Body of pancreas (tissue), 4 donors: ENCODE data around the gene BMPR1B. TPM values are rescaled to one million over a fixed set of nuclear protein-coding genes. Genes with fewer than 3 reads are reported as not detected.

Source experiments
- ATAC-seq: fragments of 150-250 bp; one replicate; pipeline ENCODE4 v1.9.1; 2016
- DNase-seq, 4 donors: peaks; one replicate each; pipeline ENCODE4 v3.0.0-alpha.2; 2019
- H3K27ac ChIP-seq, 4 donors: fragments of 200-600 bp; sonication (generic); 1 replicate in 3 of 4; 2 replicates in 1 of 4; pipeline versions ENCODE4 v1.5.1 to v1.6.1; 2016 to 2019; ENCODE audit warnings: mild to moderate bottlenecking in 1 of 4, mixed read lengths in 1 of 4, moderate library complexity in 1 of 4
- H3K27me3 ChIP-seq, 2 donors: fragments of 200-600 bp; sonication (generic); one replicate each; pipeline ENCODE4 v1.6.0; 2016; ENCODE audit warnings: mild to moderate bottlenecking in 1 of 2
- H3K36me3 ChIP-seq, 2 donors: fragments of 200-600 bp; sonication (generic); replicated peaks in 1 of 2; 2 replicates each; pipeline ENCODE4 v1.5.1; 2016; ENCODE audit warnings: low read depth in 2 of 2; ENCODE audit not compliant: insufficient read depth in 1 of 2
- H3K4me1 ChIP-seq: fragments of 200-600 bp; sonication (generic); one replicate; pipeline ENCODE4 v1.6.0; 2016
- H3K4me3 ChIP-seq, 2 donors: fragments of 200-600 bp; sonication (generic); 1 replicate in 1 of 2; 2 replicates in 1 of 2; pipeline ENCODE4 v1.5.1; 2016 to 2019
- H3K9me3 ChIP-seq, 3 donors: fragments of 200-600 bp; sonication (generic); 1 replicate in 2 of 3; 2 replicates in 1 of 3; pipeline ENCODE4 v1.5.1; 2016
- CTCF ChIP-seq, 7 experiments: fragments of 450-650 bp in 4 of 7; fragments of 200-600 bp in 3 of 7; sonication (generic) in 3 of 7; IDR thresholded peaks; one replicate each; pipeline ENCODE4 v1.5.1; 2016 to 2019; ENCODE audit warnings: antibody characterized with exemption in 7 of 7
- POLR2A ChIP-seq, 3 donors: fragments of 450-650 bp; IDR thresholded peaks; one replicate each; pipeline ENCODE4 v1.6.1; 2016; ENCODE audit warnings: antibody characterized with exemption in 3 of 3, mild to moderate bottlenecking in 2 of 3
- WGBS, 2 donors: methylation state at CpG; one replicate each; pipeline ENCODE4 v1.1.5; 2017; 5-methylcytosine and 5-hydroxymethylcytosine counted together
- intact Hi-C: fragments of 100-400 bp; cut with DNase I; formaldehyde crosslinking; loops from one replicate; pipeline ENCODE4 v1.15.1; 2023
- total RNA-seq, 2 donors: library from RNA; depleted of rRNA; stranded (reverse); fragments of >200 nt; gene quantifications; one replicate each; pipeline ENCODE4 v1.1.0, GENCODE V29; 2016

The BMPR1B gene
- total RNA-seq, 2 donors from 2014 or later = 0.99 to 1.3 TPM

- Histone ChIP-seq H3K27ac (no peak overlapping the region), H3K4me3 (no peak overlapping the region), H3K36me3 (no peaks in the 10 kb centered on the region), H3K4me1 (peaks cover 4% of the 10 kb centered on the region), H3K9me3 (no peaks in the 10 kb centered on the region), H3K27me3 (no peaks in the 10 kb centered on the region)
- TF ChIP-seq POLR2A (IDR thresholded peaks at IDR 0.05) (no peak), CTCF (IDR thresholded peaks at IDR 0.05) (no peak)
- 33 to 39% methylated on average over 3 of the region's 3 CpGs for WGBS, 2 donors
- ATAC-seq = no peak
- no peak for DNase-seq
- intact Hi-C loops = no loop called here
Measured at GRCh38 chr4:95156452-95156765, 398.7 kb downstream of the BMPR1B start.

DNA sequence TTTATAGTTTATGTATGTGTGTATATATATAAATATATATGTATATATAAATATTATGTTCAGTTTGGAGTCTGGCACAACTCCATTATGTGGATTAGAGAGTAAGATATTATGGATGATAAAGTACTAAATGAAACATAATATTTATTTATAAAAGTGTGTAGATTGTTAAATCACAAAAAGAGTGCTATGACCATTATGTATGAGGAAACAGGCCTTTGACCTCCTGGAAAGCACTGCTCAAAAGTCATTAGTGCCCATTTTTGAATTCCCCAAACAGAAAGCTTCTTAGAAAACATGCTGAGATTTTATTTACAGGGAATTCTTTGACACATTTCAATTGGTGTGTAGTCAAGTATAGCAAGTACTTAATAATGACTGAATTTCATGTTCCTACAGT, 399.8 kb downstream of the BMPR1B start:
- H3K9me3 ChIP-seq = no peaks in the 10 kb centered on the region
- H3K27me3 ChIP-seq = no peaks in the 10 kb centered on the region
- no peaks in the 10 kb centered on the region for H3K36me3 ChIP-seq
- no peak for DNase-seq
- no peak overlapping the region for H3K4me3 ChIP-seq
- TF ChIP-seq CTCF (IDR thresholded peaks at IDR 0.05) (no peak), POLR2A (IDR thresholded peaks at IDR 0.05) (no peak)
- H3K4me1 ChIP-seq = peaks cover 4% of the 10 kb centered on the region
- ATAC-seq = no peak
- intact Hi-C loops = no loop called here
- H3K27ac ChIP-seq = no peak overlapping the region

GRCh38 chr4:95158045-95158444, 400.3 kb downstream of the BMPR1B start:
- H3K9me3 ChIP-seq = no peaks in the 10 kb centered on the region
- H3K27ac ChIP-seq = no peak overlapping the region
- 88 to 94% methylated on average over 2 of the region's 2 CpGs for WGBS, 2 donors
- H3K36me3 ChIP-seq = no peaks in the 10 kb centered on the region
- ATAC-seq (no peak), DNase-seq (no peak)
- TF ChIP-seq CTCF (IDR thresholded peaks at IDR 0.05) = no peak
- TF ChIP-seq POLR2A (IDR thresholded peaks at IDR 0.05) = no peak
- H3K4me3 ChIP-seq = no peak overlapping the region
- peaks cover 4% of the 10 kb centered on the region for H3K4me1 ChIP-seq
- intact Hi-C loops = no loop called here
- H3K27me3 ChIP-seq = no peaks in the 10 kb centered on the region

- Histone ChIP-seq H3K4me1 (peaks cover 4% of the 10 kb centered on the region), H3K4me3 (no peak overlapping the region), H3K36me3 (no peaks in the 10 kb centered on the region), H3K27ac (peak overlapping the region in 1 of 4 donors; percentile 34), H3K9me3 (no peaks in the 10 kb centered on the region), H3K27me3 (no peaks in the 10 kb centered on the region)
- DNase-seq (peak; percentile 44 to 80 (median 74)), ATAC-seq (peak; percentile 76)
- TF ChIP-seq POLR2A (IDR thresholded peaks at IDR 0.05) (no peak), CTCF (IDR thresholded peaks at IDR 0.05) (no peak)
- WGBS, 2 donors = 22 to 33% methylated on average over 2 of the region's 2 CpGs
- intact Hi-C loops = no loop called here
Measured at GRCh38 chr4:95158626-95159025, 400.9 kb downstream of the BMPR1B start.

GRCh38 chr4:95159384-95159783, 401.6 kb downstream of the BMPR1B start:
- no peaks in the 10 kb centered on the region for H3K36me3 ChIP-seq
- H3K27me3 ChIP-seq = no peaks in the 10 kb centered on the region
- TF ChIP-seq POLR2A (IDR thresholded peaks at IDR 0.05) = no peak
- TF ChIP-seq CTCF (IDR thresholded peaks at IDR 0.05) = no peak
- intact Hi-C loops = no loop called here
- H3K4me3 ChIP-seq = no peak overlapping the region
- H3K27ac ChIP-seq = no peak overlapping the region
- peaks cover 4% of the 10 kb centered on the region for H3K4me1 ChIP-seq
- no peak for DNase-seq
- H3K9me3 ChIP-seq = no peaks in the 10 kb centered on the region
- WGBS, 2 donors = 89 to 95% methylated on average over 4 of the region's 4 CpGs
- no peak for ATAC-seq
